ENCODE results near the gene PTPRN2. TPM values are rescaled to one million over a fixed set of nuclear protein-coding genes. Genes with fewer than 3 reads are reported as not detected.

PTPRN2 gene
- total and polyA plus RNA-seq, 2 of the 8 experiments (the other 6 are each of a cell fraction or from before 2014, with no cell fraction given): 2.6 to 4.5 TPM

- no peak for FAIRE-seq
- no peak overlapping the region for H3K4ac ChIP-seq (replicated peaks; ENCODE audit: insufficient read length, low read depth, low read length)
These were observed 730.0 kb downstream of the PTPRN2 start for GRCh38 chr7:157857578-157858075.

More at GRCh38 chr7:157857578-157858075, 730.0 kb downstream of the PTPRN2 start:
- H2BK15ac ChIP-seq (ENCODE audit: low read length): no peak overlapping the region
- H2AK5ac ChIP-seq (ENCODE audit: low read depth, low read length): 0 out of 2 replicates have a peak overlapping the region, but pooled peaks have one; percentile 13
- H3K27me3 ChIP-seq (replicated peaks in 1 of 4; ENCODE audit: control insufficient read depth in 3 of 4, extremely low read depth in 1 of 4, insufficient read depth in 3 of 4, low read length in 3 of 4): no peaks in the 10 kb centered on the region
- H3K36me3 ChIP-seq (ENCODE audit: control insufficient read depth in 2 of 4, insufficient read depth in 4 of 4, low read length in 3 of 4): no peaks in the 10 kb centered on the region
- no peaks in the 10 kb centered on the region for H3K23me2 ChIP-seq (ENCODE audit: low read depth, low read length)
- ChIA-PET POLR2A (ENCODE audit: partially characterized antibody) (no interaction called here), CTCF (ENCODE audit: partially characterized antibody) (interaction anchor here (0.6 to 0.7 kb wide), 2 partner anchors 12 to 20 kb away, joined by 3 read pairs; no protein-coding TSS in a partner anchor)
- H3K4me2 ChIP-seq (ENCODE audit: insufficient read depth in 1 of 2, low read depth in 2 of 2, low read length in 2 of 2): no peak overlapping the region
- H3K18ac ChIP-seq (ENCODE audit: extremely low read depth, low read length): no peak overlapping the region
- TF ChIP-seq CHD2 (IDR thresholded peaks at IDR 0.05; ENCODE audit: low read length) (no peak), SRF (IDR thresholded peaks at IDR 0.05; ENCODE audit: low read depth, low read length) (no peak), SIN3A (conservative IDR thresholded peaks at IDR 0.05 in 1 of 2, IDR thresholded peaks at IDR 0.05 in 1 of 2; ENCODE audit: low read depth in 1 of 2, low read length in 2 of 2) (no peak), CTBP2 (IDR thresholded peaks at IDR 0.05; ENCODE audit: borderline replicate concordance, insufficient read depth, insufficient read length, low read length) (no peak), MAFK (IDR thresholded peaks at IDR 0.05; ENCODE audit: low read depth, low read length) (no peak)
- H3K23ac ChIP-seq (ENCODE audit: insufficient read length): no peak overlapping the region
- 90% methylated on average over 20 of the region's 21 CpGs; no CpG with 5 or more reads in 1 of the 2 experiments for WGBS, 2 experiments (ENCODE audit: extremely low coverage in 1 of 2, insufficient coverage in 1 of 2, insufficient read length in 1 of 2, insufficient replicate concordance in 2 of 2, low coverage in 1 of 2, low lambda C conversion rate in 2 of 2, missing lambda C conversion rate in 1 of 2)
- H2BK20ac ChIP-seq (ENCODE audit: low read length): no peak overlapping the region
- no peak overlapping the region for H3K56ac ChIP-seq (replicated peaks; ENCODE audit: insufficient read length, low read depth, low read length)
- H2AFZ ChIP-seq (ENCODE audit: low read length): no peak overlapping the region
- H2BK5ac ChIP-seq (ENCODE audit: low read depth, low read length): no peak overlapping the region
- H4K5ac ChIP-seq (ENCODE audit: insufficient read length, low read depth, low read length): no peak overlapping the region
- H3K14ac ChIP-seq (ENCODE audit: insufficient read length): no peak overlapping the region
- H3K4me3 ChIP-seq (ENCODE audit: extremely low read depth in 1 of 4, insufficient read depth in 2 of 4, low read depth in 3 of 4, low read length in 4 of 4): no peak overlapping the region
- H3K9me3 ChIP-seq (ENCODE audit: insufficient read depth in 2 of 2, low read depth in 1 of 2, low read length in 1 of 2): no peaks in the 10 kb centered on the region
- H2BK120ac ChIP-seq (replicated peaks; ENCODE audit: low read depth, low read length): no peak overlapping the region
- H4K91ac ChIP-seq (replicated peaks; ENCODE audit: insufficient read length, low read length): no peak overlapping the region
- no peaks in the 10 kb centered on the region for H3K79me2 ChIP-seq (ENCODE audit: control insufficient read depth in 1 of 2, insufficient read depth in 2 of 2, low read length in 2 of 2)
- DNase-seq (ENCODE audit: low read depth in 1 of 2, low spot score in 2 of 2): no peak
- no peak overlapping the region for H2BK12ac ChIP-seq (ENCODE audit: low read depth, low read length)
- no peaks in the 10 kb centered on the region for H3K4me1 ChIP-seq (replicated peaks in 1 of 4; ENCODE audit: control insufficient read depth in 3 of 4, insufficient read depth in 4 of 4, low read length in 3 of 4)
- H3K79me1 ChIP-seq (ENCODE audit: low read depth, low read length): no peaks in the 10 kb centered on the region
- no peak overlapping the region for H4K8ac ChIP-seq (ENCODE audit: extremely low read depth, insufficient read depth, low read length)
- no peaks in the 10 kb centered on the region for H4K20me1 ChIP-seq (replicated peaks in 1 of 2; ENCODE audit: control insufficient read depth in 1 of 2, insufficient read depth in 2 of 2, low read length in 2 of 2)
- no peak overlapping the region for H3K9ac ChIP-seq (replicated peaks in 1 of 4; ENCODE audit: extremely low read depth in 1 of 4, low read depth in 3 of 4, low read length in 3 of 4)
- H3K27ac ChIP-seq (ENCODE audit: low read depth, low read length): no peak overlapping the region

Data from H1 (cell line).